Activated T-cell treated with anti-CD3 and anti-CD28 coated beads for 48 hours (primary cell): ENCODE results near the gene FGD6.
"Not testable (repeated sequence)": the region's sequence is repeated elsewhere in the genome, so short reads cannot be mapped to it uniquely, and the experiment has no call there.

Source experiments
- DNase-seq: peaks from one replicate; pipeline ENCODE4 v3.0.0-alpha.2; 2020; ENCODE audit warnings: low read depth

FGD6 gene

GRCh38 chr12:95126076-95126475 lies 91.2 kb downstream of the FGD6 start:
- DNase-seq = no peak

- no peak for DNase-seq
Measured at GRCh38 chr12:95124106-95124505, 93.2 kb downstream of the FGD6 start.

GRCh38 chr12:95118788-95119179 lies 98.5 kb downstream of the FGD6 start:
- DNase-seq = no peak

- DNase-seq = no peak
Measured at GRCh38 chr12:95118138-95118787, 99.0 kb downstream of the FGD6 start.

- peak; percentile 6 for DNase-seq
Measured at GRCh38 chr12:95117178-95117599, 100.1 kb downstream of the FGD6 start.

- DNase-seq = no peak
Measured at GRCh38 chr12:95116773-95117172, 100.5 kb downstream of the FGD6 start.

GRCh38 chr12:95116341-95116740 lies 100.9 kb downstream of the FGD6 start:
- DNase-seq = no peak

- DNase-seq = no peak
Measured at GRCh38 chr12:95115641-95116040, 101.6 kb downstream of the FGD6 start.

- DNase-seq = no peak
Measured at GRCh38 chr12:95114766-95115405, 102.4 kb downstream of the FGD6 start.

- no peak for DNase-seq
Measured at GRCh38 chr12:95107362-95107761, 109.9 kb downstream of the FGD6 start.

- no peak for DNase-seq
Measured at GRCh38 chr12:95105540-95105939, 111.7 kb downstream of the FGD6 start.

GRCh38 chr12:95104919-95105452 lies 112.3 kb downstream of the FGD6 start:
- DNase-seq = no peak

- DNase-seq = no peak
Measured at GRCh38 chr12:95102916-95103671, 114.2 kb downstream of the FGD6 start.

GRCh38 chr12:95101957-95102356 lies 115.3 kb downstream of the FGD6 start:
- not testable (repeated sequence) for DNase-seq

- DNase-seq = no peak
Measured at GRCh38 chr12:95100264-95101190, 116.7 kb downstream of the FGD6 start.

GRCh38 chr12:95099270-95099790 lies 117.9 kb downstream of the FGD6 start:
- DNase-seq = no peak

- no peak for DNase-seq
Measured at GRCh38 chr12:95096852-95097251, 120.4 kb downstream of the FGD6 start.

GRCh38 chr12:95096378-95096777 lies 120.9 kb downstream of the FGD6 start:
- DNase-seq = no peak

- not testable (repeated sequence) for DNase-seq
Measured at GRCh38 chr12:95095866-95096265, 121.4 kb downstream of the FGD6 start.

GRCh38 chr12:95089462-95089861 lies 127.8 kb downstream of the FGD6 start:
- DNase-seq = no peak

- DNase-seq = no peak
Measured at GRCh38 chr12:95088379-95088778, 128.9 kb downstream of the FGD6 start.

- DNase-seq = no peak
Measured at GRCh38 chr12:95085612-95086011, 131.7 kb downstream of the FGD6 start.
